ENCODE data around the gene AMT. TPM values are rescaled to one million over a fixed set of nuclear protein-coding genes. Genes with fewer than 3 reads are reported as not detected.

Gene AMT
- total RNA-seq, 1 experiment from 2014 or later: 60.4 TPM

GRCh38 chr3:49454898-49455681 lies 32.8 kb upstream of the AMT start:
- DNase-seq: peak; percentile 13
- no peaks in the 10 kb centered on the region for H3K36me3 ChIP-seq (replicated peaks; ENCODE audit: control insufficient read depth, insufficient read depth, low read length)
- no peak overlapping the region for H3K4me3 ChIP-seq (ENCODE audit: insufficient read depth, low read depth, low read length)
- no peaks in the 10 kb centered on the region for H3K27me3 ChIP-seq (ENCODE audit: control insufficient read depth, insufficient read depth, low read length)

DNA sequence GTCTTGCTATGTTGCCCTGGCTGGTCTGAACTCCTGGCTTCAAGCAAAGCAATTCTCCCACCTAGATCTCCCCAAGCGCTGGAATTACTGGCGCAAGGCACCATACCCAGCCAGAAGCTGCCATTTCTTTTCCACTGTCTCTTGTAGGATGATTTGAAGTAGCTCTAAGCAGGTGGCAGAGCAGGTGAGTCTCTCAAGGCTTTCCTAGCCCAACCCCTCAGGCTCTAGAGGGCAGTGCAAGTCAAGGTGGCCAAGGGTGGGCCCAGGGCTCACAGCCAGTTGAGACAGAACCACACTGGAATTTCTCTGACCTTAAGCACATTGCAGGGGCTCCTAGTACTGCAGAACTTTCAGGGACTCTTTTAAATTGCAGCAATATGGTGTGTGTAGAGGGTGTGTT lies 32.2 kb upstream of the AMT start:
- Histone ChIP-seq H3K4me3 (ENCODE audit: insufficient read depth, low read depth, low read length) (no peak overlapping the region), H3K36me3 (replicated peaks; ENCODE audit: control insufficient read depth, insufficient read depth, low read length) (no peaks in the 10 kb centered on the region), H3K27me3 (ENCODE audit: control insufficient read depth, insufficient read depth, low read length) (no peaks in the 10 kb centered on the region)
- peak; percentile 85 for DNase-seq

GRCh38 chr3:49453621-49454020 lies 31.3 kb upstream of the AMT start:
- Histone ChIP-seq H3K36me3 (replicated peaks; ENCODE audit: control insufficient read depth, insufficient read depth, low read length) (no peaks in the 10 kb centered on the region), H3K27me3 (ENCODE audit: control insufficient read depth, insufficient read depth, low read length) (no peaks in the 10 kb centered on the region), H3K4me3 (ENCODE audit: insufficient read depth, low read depth, low read length) (no peak overlapping the region)
- DNase-seq: no peak

DNA sequence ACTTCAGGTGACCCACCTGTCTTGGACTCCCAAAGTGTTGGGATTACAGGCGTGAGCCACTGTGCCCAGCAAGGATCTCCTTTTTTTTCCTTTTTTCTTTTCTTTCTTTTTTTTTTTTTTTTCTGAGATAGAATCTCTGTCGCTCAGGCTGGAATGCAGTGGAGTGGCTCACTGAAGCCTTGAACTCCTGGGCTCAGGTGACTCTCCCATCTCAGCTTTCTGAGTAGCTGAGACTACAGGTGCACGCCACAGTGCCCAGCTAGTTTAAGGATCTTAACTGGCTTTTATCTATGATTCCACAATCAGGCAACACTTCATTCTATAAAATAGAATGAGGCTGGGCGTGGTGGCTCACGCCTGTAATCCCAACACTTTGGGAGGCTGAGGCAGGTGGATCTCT lies 23.1 kb upstream of the AMT start:
- Histone ChIP-seq H3K4me3 (ENCODE audit: insufficient read depth, low read depth, low read length) (no peak overlapping the region), H3K27me3 (ENCODE audit: control insufficient read depth, insufficient read depth, low read length) (no peaks in the 10 kb centered on the region), H3K36me3 (replicated peaks; ENCODE audit: control insufficient read depth, insufficient read depth, low read length) (no peaks in the 10 kb centered on the region)
- no peak for DNase-seq

DNA sequence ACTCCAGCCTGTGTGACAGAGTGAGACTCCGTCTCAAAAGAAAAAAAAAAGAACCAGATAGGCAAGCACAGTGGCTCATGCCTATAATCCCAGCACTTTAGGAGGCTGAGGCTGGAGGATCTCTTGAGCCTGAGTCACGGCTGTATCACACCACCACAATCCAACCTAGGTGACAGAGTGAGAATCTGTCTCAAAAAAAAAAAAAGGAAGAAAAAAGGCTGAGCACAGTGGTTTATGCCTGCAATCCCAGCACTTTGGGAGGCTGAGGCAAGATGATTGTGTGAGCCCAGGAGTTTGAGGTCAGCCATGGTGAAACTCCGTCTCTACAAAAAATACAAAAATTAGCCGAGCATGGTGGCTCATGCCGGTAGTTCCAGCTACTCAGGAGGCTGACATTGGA lies 12.5 kb upstream of the AMT start:
- Histone ChIP-seq H3K4me3 (ENCODE audit: insufficient read depth, low read depth, low read length) (no peak overlapping the region), H3K36me3 (replicated peaks; ENCODE audit: control insufficient read depth, insufficient read depth, low read length) (no peaks in the 10 kb centered on the region), H3K27me3 (ENCODE audit: control insufficient read depth, insufficient read depth, low read length) (no peaks in the 10 kb centered on the region)
- DNase-seq: no peak

GRCh38 chr3:49428752-49429080 lies 6.4 kb upstream of the AMT start:
- peak overlapping the region; percentile 79 for H3K4me3 ChIP-seq (ENCODE audit: insufficient read depth, low read depth, low read length)
- no peak for DNase-seq
- H3K36me3 ChIP-seq (replicated peaks; ENCODE audit: control insufficient read depth, insufficient read depth, low read length): peaks cover 1% of the 10 kb centered on the region
- no peaks in the 10 kb centered on the region for H3K27me3 ChIP-seq (ENCODE audit: control insufficient read depth, insufficient read depth, low read length)

DNA sequence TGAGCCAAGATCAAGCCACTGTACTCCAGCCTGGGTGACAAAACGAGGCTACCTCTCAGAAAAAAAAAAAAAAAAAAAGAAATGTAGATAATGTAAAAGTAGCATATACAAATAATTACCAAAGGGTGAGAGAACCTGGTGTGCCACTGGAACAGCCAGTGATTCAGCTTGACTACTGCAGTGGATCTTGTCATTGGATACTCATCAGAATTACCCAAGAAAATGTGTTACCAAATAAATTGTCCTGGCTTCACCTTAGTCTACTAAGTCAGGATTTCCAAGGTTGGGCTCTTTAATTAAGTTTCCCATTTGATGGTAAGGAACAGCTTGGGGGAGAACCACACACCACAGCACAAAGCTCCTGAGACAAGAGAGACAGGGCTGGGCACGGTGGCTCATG lies 5.3 kb upstream of the AMT start:
- no peaks in the 10 kb centered on the region for H3K27me3 ChIP-seq (ENCODE audit: control insufficient read depth, insufficient read depth, low read length)
- DNase-seq: no peak
- peaks cover 1% of the 10 kb centered on the region for H3K36me3 ChIP-seq (replicated peaks; ENCODE audit: control insufficient read depth, insufficient read depth, low read length)
- H3K4me3 ChIP-seq (ENCODE audit: insufficient read depth, low read depth, low read length): no peak overlapping the region

DNA sequence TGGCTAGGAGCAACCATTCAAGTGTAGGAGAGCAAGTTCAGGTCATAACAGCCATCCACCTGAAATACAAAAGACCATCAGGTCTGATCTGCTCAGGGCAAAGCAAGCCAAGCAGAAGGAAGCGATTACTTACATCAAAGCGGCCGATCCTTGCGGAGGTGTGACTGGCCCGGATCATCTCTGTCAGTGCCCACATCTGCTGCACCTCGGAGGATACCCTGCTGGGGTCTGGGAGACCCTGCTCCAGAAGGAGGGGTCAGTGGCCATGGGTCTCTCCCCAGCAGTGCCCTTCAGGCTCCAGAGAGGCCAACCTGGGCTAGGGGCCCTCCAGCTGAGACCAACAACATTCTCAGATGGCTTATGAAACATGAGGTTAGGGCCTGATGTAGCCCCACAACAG lies 2.5 kb upstream of the AMT start:
- Histone ChIP-seq H3K4me3 (ENCODE audit: insufficient read depth, low read depth, low read length) (no peak overlapping the region), H3K27me3 (ENCODE audit: control insufficient read depth, insufficient read depth, low read length) (no peaks in the 10 kb centered on the region), H3K36me3 (replicated peaks; ENCODE audit: control insufficient read depth, insufficient read depth, low read length) (peaks cover 1% of the 10 kb centered on the region)
- DNase-seq: no peak

DNA sequence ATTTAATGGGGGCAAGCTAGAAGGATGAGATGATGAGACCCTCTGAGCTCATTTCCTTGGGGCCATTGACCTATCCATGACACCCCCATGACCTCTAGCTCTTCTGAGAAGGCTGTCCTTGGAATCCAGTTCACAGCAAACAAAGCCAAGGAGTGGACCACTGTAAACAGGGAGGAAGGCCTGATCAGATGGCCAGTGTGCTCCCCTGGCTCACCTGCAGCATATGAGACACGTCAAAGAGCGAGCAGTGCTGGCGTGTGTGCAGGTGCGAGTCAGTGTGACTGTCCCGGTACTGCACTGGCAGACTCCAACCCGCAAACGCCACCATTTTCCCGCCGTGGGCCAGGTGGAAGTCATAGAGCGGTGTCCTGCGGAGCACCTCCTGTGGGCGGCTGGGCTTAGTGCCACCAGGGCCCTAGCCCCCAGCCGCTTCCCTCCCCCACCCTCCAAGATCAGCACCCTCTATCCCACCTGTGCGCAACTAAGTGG lies 339 bp downstream of the AMT start:
- peaks cover 5% of the 10 kb centered on the region for H3K36me3 ChIP-seq (replicated peaks; ENCODE audit: control insufficient read depth, insufficient read depth, low read length)
- H3K4me3 ChIP-seq (ENCODE audit: insufficient read depth, low read depth, low read length): peak overlapping the region; percentile 55
- H3K27me3 ChIP-seq (ENCODE audit: control insufficient read depth, insufficient read depth, low read length): no peaks in the 10 kb centered on the region
- no peak for DNase-seq

- peak; percentile 52 for DNase-seq
- Histone ChIP-seq H3K4me3 (ENCODE audit: insufficient read depth, low read depth, low read length) (no peak overlapping the region), H3K27me3 (ENCODE audit: control insufficient read depth, insufficient read depth, low read length) (no peaks in the 10 kb centered on the region), H3K36me3 (replicated peaks; ENCODE audit: control insufficient read depth, insufficient read depth, low read length) (peaks cover 8% of the 10 kb centered on the region)
Observed at GRCh38 chr3:49417516-49418120, 4.7 kb downstream of the AMT start.

- no peak overlapping the region for H3K4me3 ChIP-seq (ENCODE audit: insufficient read depth, low read depth, low read length)
- peaks cover 8% of the 10 kb centered on the region for H3K36me3 ChIP-seq (replicated peaks; ENCODE audit: control insufficient read depth, insufficient read depth, low read length)
- no peak for DNase-seq
- no peaks in the 10 kb centered on the region for H3K27me3 ChIP-seq (ENCODE audit: control insufficient read depth, insufficient read depth, low read length)
Observed at GRCh38 chr3:49416867-49417266, 5.4 kb downstream of the AMT start.

DNA sequence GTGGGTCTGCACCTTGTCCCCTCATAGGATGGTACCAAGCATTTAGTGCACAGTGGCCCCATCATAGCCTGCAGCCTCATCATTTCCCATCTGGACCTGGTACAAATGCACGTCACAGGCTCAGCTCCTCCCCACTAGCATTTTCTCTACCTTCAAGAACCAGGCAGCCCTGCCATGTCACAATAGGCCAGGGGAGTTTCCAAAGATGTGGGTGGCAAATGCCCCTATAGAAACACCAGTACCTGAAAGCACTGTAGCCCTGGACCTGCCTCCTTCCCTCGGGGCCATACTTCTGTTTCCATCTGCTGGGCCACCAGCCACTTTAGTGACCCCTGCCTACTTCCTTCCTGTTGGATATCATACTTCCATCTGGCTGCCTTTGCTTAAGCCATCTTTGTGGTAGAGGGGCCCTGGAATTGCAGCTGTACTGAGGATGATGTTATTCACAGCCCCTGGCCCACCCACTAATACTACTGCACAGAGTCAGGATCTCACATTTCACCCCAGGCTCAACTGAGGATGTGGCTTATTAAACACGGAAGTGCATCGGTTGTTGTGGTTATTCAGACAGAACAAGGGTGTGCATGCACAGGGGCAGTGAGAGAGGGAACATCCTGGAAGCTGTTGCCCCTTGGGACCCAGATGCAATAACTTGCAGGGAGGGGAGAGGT lies 6.2 kb downstream of the AMT start:
- Histone ChIP-seq H3K27me3 (ENCODE audit: control insufficient read depth, insufficient read depth, low read length) (no peaks in the 10 kb centered on the region), H3K36me3 (replicated peaks; ENCODE audit: control insufficient read depth, insufficient read depth, low read length) (peaks cover 8% of the 10 kb centered on the region), H3K4me3 (ENCODE audit: insufficient read depth, low read depth, low read length) (no peak overlapping the region)
- DNase-seq: no peak

DNA sequence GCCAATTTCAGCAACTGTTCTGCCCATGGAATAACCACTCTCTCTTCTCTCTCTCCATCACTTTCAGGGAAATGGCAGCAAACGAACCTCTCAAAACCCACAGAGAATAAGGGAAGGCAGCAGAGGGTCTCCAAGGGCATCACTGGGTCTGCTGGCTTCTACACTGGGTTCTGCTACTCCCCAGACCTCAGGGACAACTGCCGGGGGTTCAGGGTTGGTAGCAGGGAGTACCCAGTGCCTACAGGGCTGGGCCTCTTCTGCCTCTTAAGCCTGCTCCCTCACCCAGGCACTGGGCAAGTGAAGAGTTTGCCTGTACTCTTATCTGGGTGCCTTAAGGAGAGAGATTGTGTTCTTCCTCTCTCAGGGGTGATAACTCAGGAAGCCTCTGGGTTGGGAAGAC lies 7.5 kb downstream of the AMT start:
- Histone ChIP-seq H3K4me3 (ENCODE audit: insufficient read depth, low read depth, low read length) (no peak overlapping the region), H3K36me3 (replicated peaks; ENCODE audit: control insufficient read depth, insufficient read depth, low read length) (peaks cover 8% of the 10 kb centered on the region), H3K27me3 (ENCODE audit: control insufficient read depth, insufficient read depth, low read length) (no peaks in the 10 kb centered on the region)
- no peak for DNase-seq

GRCh38 chr3:49413338-49413734 lies 8.9 kb downstream of the AMT start:
- DNase-seq: no peak
- Histone ChIP-seq H3K4me3 (ENCODE audit: insufficient read depth, low read depth, low read length) (no peak overlapping the region), H3K27me3 (ENCODE audit: control insufficient read depth, insufficient read depth, low read length) (no peaks in the 10 kb centered on the region), H3K36me3 (replicated peaks; ENCODE audit: control insufficient read depth, insufficient read depth, low read length) (peaks cover 4% of the 10 kb centered on the region; the same call in 1 of the 2 replicates)
